ENCODE measurements around the gene NFX1. TPM values are rescaled to one million over a fixed set of nuclear protein-coding genes. Genes with fewer than 3 reads are reported as not detected.

NFX1 gene
- total RNA-seq, 1 donor from 2014 or later = 14.2 TPM

DNA sequence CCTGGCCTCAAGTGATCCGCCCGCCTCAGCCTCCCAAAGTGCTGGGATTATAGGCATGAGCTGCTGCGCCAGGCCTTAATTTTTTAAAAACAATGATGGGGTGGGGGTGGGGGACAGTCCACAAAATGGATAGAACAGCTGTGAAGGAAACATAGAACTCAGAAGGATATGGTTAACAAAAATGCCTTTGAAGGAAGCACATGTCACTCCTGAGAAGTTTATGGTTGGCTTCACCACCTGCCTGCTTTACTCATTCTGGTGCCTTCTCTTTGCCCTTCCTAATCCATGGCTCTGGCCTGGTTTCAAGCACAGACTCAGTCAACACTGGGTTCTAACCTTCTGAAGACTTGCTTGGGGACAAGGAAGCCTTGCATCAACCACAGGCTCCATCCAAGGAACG is 36.1 kb upstream of the NFX1 start:
- Histone ChIP-seq H3K36me3 (peaks cover 55 to 70% of the 10 kb centered on the region in 2 donors), H3K27me3 (no peaks in the 10 kb centered on the region), H3K4me1 (no peaks in the 10 kb centered on the region), H3K27ac (no peak overlapping the region), H3K4me3 (no peak overlapping the region), H3K9me3 (no peaks in the 10 kb centered on the region)
- intact Hi-C loops (cut with DNase I) = no loop called here
- TF ChIP-seq, protein P1, sequence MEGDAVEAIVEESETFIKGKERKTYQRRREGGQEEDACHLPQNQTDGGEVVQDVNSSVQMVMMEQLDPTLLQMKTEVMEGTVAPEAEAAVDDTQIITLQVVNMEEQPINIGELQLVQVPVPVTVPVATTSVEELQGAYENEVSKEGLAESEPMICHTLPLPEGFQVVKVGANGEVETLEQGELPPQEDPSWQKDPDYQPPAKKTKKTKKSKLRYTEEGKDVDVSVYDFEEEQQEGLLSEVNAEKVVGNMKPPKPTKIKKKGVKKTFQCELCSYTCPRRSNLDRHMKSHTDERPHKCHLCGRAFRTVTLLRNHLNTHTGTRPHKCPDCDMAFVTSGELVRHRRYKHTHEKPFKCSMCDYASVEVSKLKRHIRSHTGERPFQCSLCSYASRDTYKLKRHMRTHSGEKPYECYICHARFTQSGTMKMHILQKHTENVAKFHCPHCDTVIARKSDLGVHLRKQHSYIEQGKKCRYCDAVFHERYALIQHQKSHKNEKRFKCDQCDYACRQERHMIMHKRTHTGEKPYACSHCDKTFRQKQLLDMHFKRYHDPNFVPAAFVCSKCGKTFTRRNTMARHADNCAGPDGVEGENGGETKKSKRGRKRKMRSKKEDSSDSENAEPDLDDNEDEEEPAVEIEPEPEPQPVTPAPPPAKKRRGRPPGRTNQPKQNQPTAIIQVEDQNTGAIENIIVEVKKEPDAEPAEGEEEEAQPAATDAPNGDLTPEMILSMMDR (IDR thresholded peaks at IDR 0.05) = no peak
- DNase-seq (ENCODE audit: low spot score in 2 of 2) = peak in 1 of 2 donors; percentile 13

DNA sequence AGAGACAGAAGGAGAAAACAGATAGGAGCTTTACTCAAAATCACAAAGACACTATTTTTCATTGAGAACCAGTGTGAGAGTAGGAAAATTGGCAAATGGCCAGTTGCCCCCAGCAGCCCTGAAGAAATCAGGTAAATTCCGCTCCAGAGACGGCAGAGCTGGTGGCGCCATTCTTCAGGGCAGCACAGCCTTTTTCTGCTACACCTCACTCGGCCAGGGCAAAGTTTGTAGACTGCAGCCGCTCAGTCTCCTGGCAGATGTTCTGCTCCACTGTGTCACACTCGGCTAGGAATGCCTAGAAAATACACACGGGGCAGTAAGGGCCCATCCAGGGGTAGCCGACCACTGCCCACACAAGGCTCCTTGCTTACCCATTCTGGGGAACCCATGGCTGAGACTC is 35.3 kb upstream of the NFX1 start:
- Histone ChIP-seq H3K9me3 (no peaks in the 10 kb centered on the region), H3K4me1 (no peaks in the 10 kb centered on the region), H3K27ac (no peak overlapping the region), H3K27me3 (no peaks in the 10 kb centered on the region), H3K36me3 (peaks cover 58 to 78% of the 10 kb centered on the region in 2 donors), H3K4me3 (no peak overlapping the region)
- TF ChIP-seq, protein P1 (IDR thresholded peaks at IDR 0.05) = no peak
- peak in 1 of 2 donors; percentile 54 for DNase-seq (ENCODE audit: low spot score in 2 of 2)
- intact Hi-C loops (cut with DNase I) = no loop called here

DNA sequence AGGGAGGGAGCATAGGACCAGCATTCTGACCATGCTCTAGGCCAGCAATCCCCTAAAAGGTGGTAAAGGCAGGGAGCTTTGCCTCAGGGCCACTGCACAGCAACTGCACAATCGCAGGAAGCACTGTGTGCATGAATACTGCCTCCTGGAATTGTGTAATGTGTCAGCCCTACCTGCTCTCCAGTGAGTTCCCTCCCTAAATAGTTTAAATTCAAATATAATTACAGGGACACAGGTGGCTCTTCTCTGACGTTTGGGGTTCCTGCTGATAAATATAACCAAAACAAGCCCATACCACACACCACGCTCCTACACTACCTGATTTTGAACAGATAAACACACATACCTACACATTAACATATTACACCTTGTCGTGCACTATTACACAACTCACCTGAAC is 34.8 kb upstream of the NFX1 start:
- intact Hi-C loops (cut with DNase I) = no loop called here

DNA sequence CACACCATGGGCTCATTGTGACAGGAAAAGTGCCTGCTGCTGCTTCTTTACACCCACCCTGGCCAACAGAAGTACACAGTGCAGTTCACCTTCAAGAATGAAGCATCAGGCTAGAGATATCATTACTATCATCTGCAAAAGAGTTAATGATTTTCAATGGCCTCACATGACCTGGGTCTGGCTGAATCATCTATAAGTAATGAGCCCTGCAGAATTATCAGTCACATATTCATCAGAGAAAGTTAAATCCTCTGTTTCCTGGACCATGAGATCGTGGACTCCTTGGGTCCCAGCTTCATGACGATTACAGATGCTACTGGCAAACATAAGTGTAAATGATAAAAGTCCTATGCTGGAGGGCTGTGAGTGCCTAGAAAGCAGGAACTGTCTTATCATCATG is 34.1 kb upstream of the NFX1 start:
- no peaks in the 10 kb centered on the region for H3K27me3 ChIP-seq
- H3K4me1 ChIP-seq = no peaks in the 10 kb centered on the region
- H3K27ac ChIP-seq = no peak overlapping the region
- H3K36me3 ChIP-seq = peaks cover 69 to 86% of the 10 kb centered on the region in 2 donors
- TF ChIP-seq, protein P1 (IDR thresholded peaks at IDR 0.05) = no peak
- peak in 1 of 2 donors; percentile 5 for DNase-seq (ENCODE audit: low spot score in 2 of 2)
- H3K9me3 ChIP-seq = no peaks in the 10 kb centered on the region
- H3K4me3 ChIP-seq = no peak overlapping the region
- intact Hi-C loops (cut with DNase I) = no loop called here

More for the DNA sequence above, 34.8 kb upstream of the NFX1 start:
- no peak for DNase-seq (ENCODE audit: low spot score in 2 of 2)
- H3K4me1 ChIP-seq = no peaks in the 10 kb centered on the region
- H3K9me3 ChIP-seq = no peaks in the 10 kb centered on the region
- peaks cover 62 to 79% of the 10 kb centered on the region in 2 donors for H3K36me3 ChIP-seq
- no peak overlapping the region for H3K4me3 ChIP-seq
- no peak overlapping the region for H3K27ac ChIP-seq
- TF ChIP-seq, protein P1 (IDR thresholded peaks at IDR 0.05) = no peak
- H3K27me3 ChIP-seq = no peaks in the 10 kb centered on the region

DNA sequence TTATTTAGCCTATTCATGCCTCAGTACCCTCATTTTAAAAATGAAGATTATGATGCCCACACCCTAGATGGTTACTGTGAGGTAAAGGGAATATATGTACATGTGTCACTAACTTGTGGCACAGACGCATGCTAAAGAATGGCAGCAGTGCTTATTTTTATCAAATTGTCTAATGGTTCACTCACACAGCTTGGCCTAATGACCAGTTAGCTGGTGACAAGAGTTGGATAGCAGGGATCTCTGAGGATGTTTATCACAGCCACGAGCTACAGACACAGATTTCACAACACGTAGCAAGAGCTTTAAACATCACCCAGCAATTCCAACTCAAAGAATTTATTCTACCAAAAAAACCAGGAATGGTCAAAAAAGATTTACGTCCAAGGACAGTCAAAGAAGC is 33.0 kb upstream of the NFX1 start:
- TF ChIP-seq, protein P1 (IDR thresholded peaks at IDR 0.05) = no peak
- Histone ChIP-seq H3K27ac (no peak overlapping the region), H3K27me3 (no peaks in the 10 kb centered on the region), H3K9me3 (no peaks in the 10 kb centered on the region), H3K36me3 (peaks cover 73 to 89% of the 10 kb centered on the region in 2 donors), H3K4me1 (no peaks in the 10 kb centered on the region), H3K4me3 (no peak overlapping the region)
- no peak for DNase-seq (ENCODE audit: low spot score in 2 of 2)
- intact Hi-C loops (cut with DNase I) = no loop called here

- peaks cover under 1 to 1% of the 10 kb centered on the region in 2 donors for H3K4me1 ChIP-seq
- no peak overlapping the region for H3K4me3 ChIP-seq
- intact Hi-C loops (cut with DNase I) = no loop called here
- H3K36me3 ChIP-seq = peaks cover 55 to 58% of the 10 kb centered on the region in 2 donors
- H3K9me3 ChIP-seq = no peaks in the 10 kb centered on the region
- H3K27me3 ChIP-seq = no peaks in the 10 kb centered on the region
- TF ChIP-seq, protein P1 (IDR thresholded peaks at IDR 0.05) = no peak
- no peak for DNase-seq (ENCODE audit: low spot score in 2 of 2)
- no peak overlapping the region for H3K27ac ChIP-seq
Measured at GRCh38 chr9:33260372-33260771, 29.9 kb upstream of the NFX1 start.

Measured in ascending aorta (tissue), 2 donors.